Hepatocyte (in vitro differentiated cells): ENCODE measurements around the gene KCNMA1.

Experiments
- EZH2 ChIP-seq: fragments of 200-600 bp; sonication (generic); IDR thresholded peaks from 2 replicates; pipeline ENCODE4 v1.6.1; 2016; ENCODE audit warnings: antibody characterized with exemption, mild to moderate bottlenecking, borderline replicate concordance
- EZH2phosphoT487 ChIP-seq: fragments of 200-600 bp; sonication (generic); IDR thresholded peaks from one replicate; pipeline ENCODE4 v1.6.1; 2018; ENCODE audit warnings: antibody characterized with exemption, mild to moderate bottlenecking, low read depth, moderate library complexity; ENCODE audit not compliant: unreplicated experiment, severe bottlenecking
- TF ChIP-seq, protein P1 (sequence below): fragments of 200-600 bp; sonication (generic); IDR thresholded peaks from 2 replicates; pipeline ENCODE4 v1.5.1; 2016; ENCODE audit warnings: antibody characterized with exemption, mild to moderate bottlenecking; ENCODE audit not compliant: poor library complexity

DNA sequence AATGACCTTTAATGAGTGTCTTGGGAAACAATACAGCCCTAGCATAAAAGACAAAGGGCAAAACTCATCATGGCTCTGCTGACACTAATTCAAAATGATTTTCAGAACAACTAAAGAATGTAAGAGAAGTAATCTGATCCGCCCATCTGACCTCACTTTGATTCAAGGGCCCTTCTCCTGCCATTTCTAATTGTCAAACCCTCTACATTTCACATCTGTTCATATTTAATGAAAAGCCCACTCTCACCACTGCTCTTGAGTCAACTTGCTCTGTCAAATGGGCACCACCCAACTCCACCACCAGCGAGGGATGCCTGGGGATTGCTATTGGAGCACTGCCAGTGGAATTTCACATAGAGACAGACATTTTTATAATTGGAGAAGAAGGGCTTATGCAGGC, 639.2 kb downstream of the KCNMA1 start:
- TF ChIP-seq, protein P1, sequence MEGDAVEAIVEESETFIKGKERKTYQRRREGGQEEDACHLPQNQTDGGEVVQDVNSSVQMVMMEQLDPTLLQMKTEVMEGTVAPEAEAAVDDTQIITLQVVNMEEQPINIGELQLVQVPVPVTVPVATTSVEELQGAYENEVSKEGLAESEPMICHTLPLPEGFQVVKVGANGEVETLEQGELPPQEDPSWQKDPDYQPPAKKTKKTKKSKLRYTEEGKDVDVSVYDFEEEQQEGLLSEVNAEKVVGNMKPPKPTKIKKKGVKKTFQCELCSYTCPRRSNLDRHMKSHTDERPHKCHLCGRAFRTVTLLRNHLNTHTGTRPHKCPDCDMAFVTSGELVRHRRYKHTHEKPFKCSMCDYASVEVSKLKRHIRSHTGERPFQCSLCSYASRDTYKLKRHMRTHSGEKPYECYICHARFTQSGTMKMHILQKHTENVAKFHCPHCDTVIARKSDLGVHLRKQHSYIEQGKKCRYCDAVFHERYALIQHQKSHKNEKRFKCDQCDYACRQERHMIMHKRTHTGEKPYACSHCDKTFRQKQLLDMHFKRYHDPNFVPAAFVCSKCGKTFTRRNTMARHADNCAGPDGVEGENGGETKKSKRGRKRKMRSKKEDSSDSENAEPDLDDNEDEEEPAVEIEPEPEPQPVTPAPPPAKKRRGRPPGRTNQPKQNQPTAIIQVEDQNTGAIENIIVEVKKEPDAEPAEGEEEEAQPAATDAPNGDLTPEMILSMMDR, result no peak
- TF ChIP-seq EZH2phosphoT487, result no peak
- no peak for TF ChIP-seq EZH2
